ENCODE data around the gene CORO1C. TPM values are rescaled to one million over a fixed set of nuclear protein-coding genes. Genes with fewer than 3 reads are reported as not detected.

CORO1C gene
- total RNA-seq, 4 donors from 2014 or later = 277 to 473 (median 342) TPM

DNA sequence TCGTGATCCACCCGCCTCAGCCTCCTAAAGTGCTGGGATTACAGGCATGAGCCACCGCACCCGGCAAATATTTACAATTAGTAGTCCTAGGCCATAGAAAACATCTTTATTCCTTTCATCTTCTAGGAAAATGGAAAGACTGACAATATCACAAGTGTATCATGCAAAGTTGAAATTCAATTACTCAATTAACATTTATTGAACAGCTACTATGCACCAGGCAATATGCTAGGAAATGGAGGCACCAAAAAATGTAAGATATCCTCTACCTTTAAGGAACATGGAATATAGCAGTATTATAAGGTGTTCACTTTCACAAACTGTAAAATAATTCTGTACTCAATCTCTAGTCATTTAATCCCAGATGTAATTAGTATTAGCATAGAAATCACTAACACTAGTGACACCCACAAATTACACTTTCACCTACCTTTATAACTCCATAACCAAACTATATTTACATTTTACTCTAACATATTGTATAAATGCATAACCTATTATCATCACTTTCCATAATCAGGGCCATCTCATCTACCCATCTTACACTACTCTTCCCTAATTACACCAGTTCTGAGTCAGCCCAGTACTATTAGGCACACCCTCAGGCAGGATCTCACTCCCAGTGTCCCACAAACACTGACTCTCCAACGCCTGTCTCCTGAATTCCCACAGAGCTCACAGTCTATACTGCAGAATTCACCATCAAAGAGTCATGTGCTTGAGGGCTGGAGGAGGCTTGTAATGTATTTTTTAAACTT, 10.4 kb downstream of the CORO1C start:
- Histone ChIP-seq H3K27me3 (no peaks in the 10 kb centered on the region), H3K4me3 (no peak overlapping the region), H3K9me3 (no peaks in the 10 kb centered on the region), H3K4me1 (peaks cover 46 to 96% (median 56%) of the 10 kb centered on the region in 3 donors), H3K27ac (peak overlapping the region; percentile 35 to 99 (median 86)), H3K36me3 (no peaks in the 10 kb centered on the region)
- ATAC-seq = peak; percentile 46
- TF ChIP-seq POLR2AphosphoS5 (IDR thresholded peaks at IDR 0.05) (no peak), EP300 (IDR thresholded peaks at IDR 0.05) (no peak), POLR2A (IDR thresholded peaks at IDR 0.05) (no peak)
- TF ChIP-seq, protein P1, sequence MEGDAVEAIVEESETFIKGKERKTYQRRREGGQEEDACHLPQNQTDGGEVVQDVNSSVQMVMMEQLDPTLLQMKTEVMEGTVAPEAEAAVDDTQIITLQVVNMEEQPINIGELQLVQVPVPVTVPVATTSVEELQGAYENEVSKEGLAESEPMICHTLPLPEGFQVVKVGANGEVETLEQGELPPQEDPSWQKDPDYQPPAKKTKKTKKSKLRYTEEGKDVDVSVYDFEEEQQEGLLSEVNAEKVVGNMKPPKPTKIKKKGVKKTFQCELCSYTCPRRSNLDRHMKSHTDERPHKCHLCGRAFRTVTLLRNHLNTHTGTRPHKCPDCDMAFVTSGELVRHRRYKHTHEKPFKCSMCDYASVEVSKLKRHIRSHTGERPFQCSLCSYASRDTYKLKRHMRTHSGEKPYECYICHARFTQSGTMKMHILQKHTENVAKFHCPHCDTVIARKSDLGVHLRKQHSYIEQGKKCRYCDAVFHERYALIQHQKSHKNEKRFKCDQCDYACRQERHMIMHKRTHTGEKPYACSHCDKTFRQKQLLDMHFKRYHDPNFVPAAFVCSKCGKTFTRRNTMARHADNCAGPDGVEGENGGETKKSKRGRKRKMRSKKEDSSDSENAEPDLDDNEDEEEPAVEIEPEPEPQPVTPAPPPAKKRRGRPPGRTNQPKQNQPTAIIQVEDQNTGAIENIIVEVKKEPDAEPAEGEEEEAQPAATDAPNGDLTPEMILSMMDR (IDR thresholded peaks at IDR 0.05) = no peak
- 67 to 77% methylated on average over 3 to 5 of the region's 5 CpGs for WGBS, 2 donors (ENCODE audit: low coverage in 1 of 2)

GRCh38 chr12:108717243-108717642, 14.1 kb downstream of the CORO1C start:
- no peaks in the 10 kb centered on the region for H3K27me3 ChIP-seq
- no peaks in the 10 kb centered on the region for H3K9me3 ChIP-seq
- TF ChIP-seq EP300 (IDR thresholded peaks at IDR 0.05) (no peak), POLR2A (IDR thresholded peaks at IDR 0.05) (no peak), POLR2AphosphoS5 (IDR thresholded peaks at IDR 0.05) (no peak)
- TF ChIP-seq, protein P1 (IDR thresholded peaks at IDR 0.05) = no peak
- ATAC-seq = no peak
- peaks cover 29 to 96% (median 41%) of the 10 kb centered on the region in 3 donors for H3K4me1 ChIP-seq
- 45 to 63% methylated on average over 5 of the region's 5 CpGs for WGBS, 2 donors (ENCODE audit: low coverage in 1 of 2)
- H3K4me3 ChIP-seq = no peak overlapping the region
- no peaks in the 10 kb centered on the region for H3K36me3 ChIP-seq
- peak overlapping the region in 2 of 4 donors; percentile 19 to 44 for H3K27ac ChIP-seq

- 79 to 90% methylated on average over 5 of the region's 5 CpGs for WGBS, 2 donors (ENCODE audit: low coverage in 1 of 2)
- ATAC-seq = no peak
- TF ChIP-seq POLR2A (IDR thresholded peaks at IDR 0.05) = no peak
- no peak for TF ChIP-seq POLR2AphosphoS5 (IDR thresholded peaks at IDR 0.05)
- TF ChIP-seq, protein P1 (IDR thresholded peaks at IDR 0.05) = no peak
- no peak for TF ChIP-seq EP300 (IDR thresholded peaks at IDR 0.05)
- H3K36me3 ChIP-seq = no peaks in the 10 kb centered on the region
- no peaks in the 10 kb centered on the region for H3K27me3 ChIP-seq
- no peak overlapping the region for H3K4me3 ChIP-seq
- H3K27ac ChIP-seq = peak overlapping the region in 3 of 4 donors; percentile 50 to 51 (median 50)
- no peaks in the 10 kb centered on the region for H3K9me3 ChIP-seq
- peaks cover 21 to 100% (median 35%) of the 10 kb centered on the region in 3 donors for H3K4me1 ChIP-seq
These were observed 16.5 kb downstream of the CORO1C start for GRCh38 chr12:108714866-108715265.

- TF ChIP-seq POLR2AphosphoS5 (IDR thresholded peaks at IDR 0.05) (no peak), EP300 (IDR thresholded peaks at IDR 0.05) (no peak), POLR2A (IDR thresholded peaks at IDR 0.05) (no peak)
- H3K27ac ChIP-seq = peak overlapping the region; percentile 34 to 62 (median 50)
- no peak overlapping the region for H3K4me3 ChIP-seq
- ATAC-seq = no peak
- 17 to 29% methylated on average over 5 to 6 of the region's 6 CpGs for WGBS, 2 donors (ENCODE audit: low coverage in 1 of 2)
- peaks cover 23 to 100% (median 36%) of the 10 kb centered on the region in 3 donors for H3K4me1 ChIP-seq
- H3K36me3 ChIP-seq = no peaks in the 10 kb centered on the region
- no peaks in the 10 kb centered on the region for H3K9me3 ChIP-seq
- no peaks in the 10 kb centered on the region for H3K27me3 ChIP-seq
These were observed 17.8 kb downstream of the CORO1C start for GRCh38 chr12:108713471-108713870.

- H3K4me3 ChIP-seq = no peak overlapping the region
- peak overlapping the region; percentile 34 to 62 (median 50) for H3K27ac ChIP-seq
- H3K27me3 ChIP-seq = no peaks in the 10 kb centered on the region
- no peak for TF ChIP-seq POLR2A (IDR thresholded peaks at IDR 0.05)
- TF ChIP-seq POLR2AphosphoS5 (IDR thresholded peaks at IDR 0.05) = no peak
- no peak for TF ChIP-seq EP300 (IDR thresholded peaks at IDR 0.05)
- TF ChIP-seq, protein P1 (IDR thresholded peaks at IDR 0.05) = no peak
- H3K9me3 ChIP-seq = no peaks in the 10 kb centered on the region
- peaks cover 23 to 97% (median 34%) of the 10 kb centered on the region in 3 donors for H3K4me1 ChIP-seq
- WGBS, 2 donors (ENCODE audit: low coverage in 1 of 2) = 5 to 7% methylated on average over 2 of the region's 2 CpGs
- no peaks in the 10 kb centered on the region for H3K36me3 ChIP-seq
- ATAC-seq = no peak
These were observed 18.5 kb downstream of the CORO1C start for GRCh38 chr12:108712925-108713203.

Measured in gastroesophageal sphincter (tissue), 4 donors.